ENCODE results near the gene PLS1. TPM values are rescaled to one million over a fixed set of nuclear protein-coding genes. Genes with fewer than 3 reads are reported as not detected.

The PLS1 gene
- total and polyA plus RNA-seq, 11 donors: 0.80 to 3.7 (median 1.7) TPM

DNA sequence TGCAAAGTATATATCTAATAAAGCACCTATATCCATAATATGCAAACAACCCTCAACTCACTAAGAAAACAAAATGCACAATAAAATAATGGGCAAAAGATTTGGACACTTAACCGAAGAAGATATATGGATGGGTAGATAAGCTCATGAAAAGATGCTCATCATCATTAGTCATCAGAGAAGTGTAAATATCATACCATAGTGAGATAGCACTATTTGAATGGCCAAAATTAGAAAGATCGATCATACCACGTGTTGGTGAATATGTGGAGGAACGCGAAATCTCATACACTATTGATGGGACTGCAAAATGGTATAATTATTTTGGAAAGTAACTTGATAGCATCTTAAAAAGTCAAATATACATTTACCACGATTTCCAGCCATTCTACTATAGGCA is 40.5 kb downstream of the PLS1 start:
- H3K9me3 ChIP-seq: no peaks in the 10 kb centered on the region
- no peaks in the 10 kb centered on the region for H3K36me3 ChIP-seq
- no peak for DNase-seq
- no peak overlapping the region for H3K27ac ChIP-seq
- WGBS, 4 donors: 84 to 90% (median 88%) methylated on average over 6 of the region's 6 CpGs
- no peaks in the 10 kb centered on the region for H3K27me3 ChIP-seq
- TF ChIP-seq, protein P1, sequence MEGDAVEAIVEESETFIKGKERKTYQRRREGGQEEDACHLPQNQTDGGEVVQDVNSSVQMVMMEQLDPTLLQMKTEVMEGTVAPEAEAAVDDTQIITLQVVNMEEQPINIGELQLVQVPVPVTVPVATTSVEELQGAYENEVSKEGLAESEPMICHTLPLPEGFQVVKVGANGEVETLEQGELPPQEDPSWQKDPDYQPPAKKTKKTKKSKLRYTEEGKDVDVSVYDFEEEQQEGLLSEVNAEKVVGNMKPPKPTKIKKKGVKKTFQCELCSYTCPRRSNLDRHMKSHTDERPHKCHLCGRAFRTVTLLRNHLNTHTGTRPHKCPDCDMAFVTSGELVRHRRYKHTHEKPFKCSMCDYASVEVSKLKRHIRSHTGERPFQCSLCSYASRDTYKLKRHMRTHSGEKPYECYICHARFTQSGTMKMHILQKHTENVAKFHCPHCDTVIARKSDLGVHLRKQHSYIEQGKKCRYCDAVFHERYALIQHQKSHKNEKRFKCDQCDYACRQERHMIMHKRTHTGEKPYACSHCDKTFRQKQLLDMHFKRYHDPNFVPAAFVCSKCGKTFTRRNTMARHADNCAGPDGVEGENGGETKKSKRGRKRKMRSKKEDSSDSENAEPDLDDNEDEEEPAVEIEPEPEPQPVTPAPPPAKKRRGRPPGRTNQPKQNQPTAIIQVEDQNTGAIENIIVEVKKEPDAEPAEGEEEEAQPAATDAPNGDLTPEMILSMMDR (IDR thresholded peaks at IDR 0.05): no peak
- no peak for TF ChIP-seq POLR2A (IDR thresholded peaks at IDR 0.05)
- no peaks in the 10 kb centered on the region for H3K4me1 ChIP-seq
- no peak overlapping the region for H3K4me3 ChIP-seq
- intact Hi-C loops (cut with DNase I): no loop called here
- no peak for ATAC-seq

DNA sequence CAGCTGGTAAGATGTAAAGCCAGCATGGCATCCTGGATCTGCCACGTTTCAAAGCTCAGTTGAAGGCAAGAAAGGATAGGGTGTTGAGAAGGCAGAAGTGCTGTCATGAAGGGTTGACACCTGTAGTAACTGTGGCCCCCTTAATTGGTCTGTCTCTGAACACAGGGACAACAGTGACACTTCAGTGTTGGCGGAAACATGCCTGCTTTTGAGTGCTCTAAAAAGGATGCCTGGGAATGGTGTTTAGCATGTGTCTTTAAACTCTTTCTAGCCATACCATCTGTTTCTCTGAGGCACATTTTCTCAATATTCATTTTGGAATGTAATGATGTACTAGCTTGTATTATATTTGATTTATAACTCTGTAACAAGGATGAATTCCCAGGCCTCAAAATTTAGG is 42.1 kb downstream of the PLS1 start:
- no peak overlapping the region for H3K27ac ChIP-seq
- DNase-seq: no peak
- ATAC-seq: no peak
- H3K9me3 ChIP-seq: no peaks in the 10 kb centered on the region
- H3K27me3 ChIP-seq: no peaks in the 10 kb centered on the region
- TF ChIP-seq, protein P1 (IDR thresholded peaks at IDR 0.05): no peak
- no peak for TF ChIP-seq POLR2A (IDR thresholded peaks at IDR 0.05)
- intact Hi-C loops (cut with DNase I): no loop called here
- no peaks in the 10 kb centered on the region for H3K4me1 ChIP-seq
- WGBS, 4 donors: 61 to 65% (median 62%) methylated on average over 2 of the region's 2 CpGs
- no peaks in the 10 kb centered on the region for H3K36me3 ChIP-seq
- H3K4me3 ChIP-seq: no peak overlapping the region

DNA sequence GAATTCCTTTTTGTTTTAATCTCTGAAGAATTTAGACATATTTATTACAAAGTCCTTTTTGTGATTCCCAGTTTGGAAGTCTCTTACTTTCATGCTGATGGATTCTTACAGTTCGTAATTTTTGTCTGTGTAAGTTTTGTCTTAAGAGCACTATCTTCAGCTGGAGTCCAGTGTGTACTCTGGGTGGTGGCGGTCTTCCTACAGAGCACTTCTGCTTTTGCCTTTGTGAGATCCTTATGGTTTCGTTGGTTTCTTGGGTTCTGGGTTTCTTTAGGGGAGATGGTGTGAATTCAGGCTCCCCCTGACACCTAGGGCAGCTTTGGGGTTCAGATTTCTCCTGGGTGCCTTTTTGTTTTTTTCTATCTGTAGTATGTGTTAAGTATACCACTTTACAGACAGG is 45.3 kb downstream of the PLS1 start:
- Histone ChIP-seq H3K27me3 (no peaks in the 10 kb centered on the region), H3K27ac (no peak overlapping the region), H3K4me3 (no peak overlapping the region), H3K36me3 (no peaks in the 10 kb centered on the region), H3K4me1 (no peaks in the 10 kb centered on the region), H3K9me3 (no peaks in the 10 kb centered on the region)
- ATAC-seq (no peak), DNase-seq (no peak)
- intact Hi-C loops (cut with DNase I): no loop called here
- no peak for TF ChIP-seq POLR2A (IDR thresholded peaks at IDR 0.05)
- TF ChIP-seq, protein P1 (IDR thresholded peaks at IDR 0.05): no peak
- 66 to 83% (median 81%) methylated on average over 3 of the region's 3 CpGs for WGBS, 4 donors

DNA sequence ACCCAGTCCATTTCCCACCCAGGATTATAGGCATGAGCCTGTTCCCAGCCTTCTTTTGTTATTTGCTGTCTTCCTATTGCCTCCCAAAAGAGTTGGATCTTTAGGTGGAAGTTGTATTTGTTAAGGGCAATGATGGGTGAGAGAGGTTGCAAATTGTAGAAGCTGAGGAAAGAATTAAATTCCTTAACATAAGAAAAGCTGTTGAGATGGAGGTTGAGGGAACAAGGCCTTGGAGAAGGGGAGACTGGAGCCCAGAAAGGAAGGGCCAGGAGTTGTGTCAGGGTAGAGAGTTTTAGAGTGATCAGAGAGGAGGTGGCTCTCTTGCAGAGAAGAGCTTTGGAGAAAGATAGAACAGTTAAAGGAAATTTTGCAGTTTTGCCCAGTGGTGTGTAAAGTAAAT is 46.8 kb downstream of the PLS1 start:
- no peak overlapping the region for H3K4me3 ChIP-seq
- no peaks in the 10 kb centered on the region for H3K36me3 ChIP-seq
- no peak overlapping the region for H3K27ac ChIP-seq
- no peaks in the 10 kb centered on the region for H3K27me3 ChIP-seq
- no peaks in the 10 kb centered on the region for H3K9me3 ChIP-seq
- H3K4me1 ChIP-seq: no peaks in the 10 kb centered on the region
- intact Hi-C loops (cut with DNase I): no loop called here
- TF ChIP-seq POLR2A (IDR thresholded peaks at IDR 0.05): no peak
- TF ChIP-seq, protein P1 (IDR thresholded peaks at IDR 0.05): no peak
- ATAC-seq (no peak), DNase-seq (no peak)

Data from heart left ventricle (tissue), 16 donors.